Mucosa of descending colon (tissue), 3 donors: ENCODE results near the gene GSS. TPM values are rescaled to one million over a fixed set of nuclear protein-coding genes. Genes with fewer than 3 reads are reported as not detected.

Experiments
- ATAC-seq: fragments of 200-7000 bp; cut with Tn5 transposase; one replicate; pipeline ENCODE4 v1.9.1; 2020; ENCODE audit warnings: mild to moderate bottlenecking, moderate library complexity
- DNase-seq, 3 donors: peaks; one replicate each; pipeline ENCODE4 v3.0.0-alpha.2; 2020
- H3K36me3 ChIP-seq: fragments of 200-600 bp; one replicate; pipeline ENCODE4 v1.8.0; 2021; ENCODE audit warnings: low read depth, mild to moderate bottlenecking
- H3K4me1 ChIP-seq: fragments of 200-600 bp; one replicate; pipeline ENCODE4 v1.8.0; 2021; ENCODE audit warnings: low read depth, mild to moderate bottlenecking
- H3K4me3 ChIP-seq: fragments of 200-600 bp; one replicate; pipeline ENCODE4 v1.8.0; 2021; ENCODE audit warnings: mild to moderate bottlenecking
- H3K9me3 ChIP-seq: fragments of 200-600 bp; one replicate; pipeline ENCODE4 v1.8.0; 2021; ENCODE audit warnings: mild to moderate bottlenecking
- CTCF ChIP-seq: fragments of 200-600 bp; IDR thresholded peaks from one replicate; pipeline ENCODE4 v1.8.0; 2022; ENCODE audit warnings: antibody characterized with exemption, mild to moderate bottlenecking
- intact Hi-C, 2 donors: fragments of 100-400 bp; cut with DNase I in 1 of 2; cut with micrococcal nuclease in 1 of 2; formaldehyde crosslinking; loops; one replicate each; pipeline versions ENCODE4 v1.11.0 to v1.11.1; 2022; cut with DNase I, micrococcal nuclease
- total RNA-seq, 3 donors: library from RNA; stranded (reverse); fragmentation: NEBNext Ultra II Directional in 2 of 3; extraction: Animal tissue kit (Norgen Biotek cat#: 25700) in 2 of 3; gene quantifications; one replicate each; pipeline versions ENCODE4 v1.2.1 to v1.2.4, GENCODE V29; 2021 to 2023
- donor health status: DM: no; HTN: no; CAD: no; lungs with moderate emphysema.
- donor health status: DM: no; HTN: no; CAD: no.
- donor health status: DM: no; HTN: yes; CAD: no.

GSS gene
- total RNA-seq, 3 donors from 2014 or later, result 45.2 to 97.3 (median 91.8) TPM

GRCh38 chr20:34965051-34965450, 9.4 kb upstream of the GSS start:
- no peak for ATAC-seq
- no peak for TF ChIP-seq CTCF
- H3K36me3 ChIP-seq, result no peaks in the 10 kb centered on the region
- H3K4me3 ChIP-seq, result no peak overlapping the region
- DNase-seq, result no peak
- no peaks in the 10 kb centered on the region for H3K9me3 ChIP-seq
- intact Hi-C loops, result no loop called here
- peaks cover 5% of the 10 kb centered on the region for H3K4me1 ChIP-seq

GRCh38 chr20:34964486-34964885, 8.9 kb upstream of the GSS start:
- Histone ChIP-seq H3K36me3 (no peaks in the 10 kb centered on the region), H3K9me3 (no peaks in the 10 kb centered on the region), H3K4me1 (peaks cover 10% of the 10 kb centered on the region), H3K4me3 (no peak overlapping the region)
- intact Hi-C loops, result no loop called here
- no peak for TF ChIP-seq CTCF
- no peak for DNase-seq
- no peak for ATAC-seq

- H3K9me3 ChIP-seq, result no peaks in the 10 kb centered on the region
- DNase-seq, result no peak
- intact Hi-C loops, result no loop called here
These were observed 1.3 kb upstream of the GSS start for GRCh38 chr20:34956751-34957472.

GRCh38 chr20:34956041-34956458, 444 bp upstream of the GSS start:
- H3K4me3 ChIP-seq, result peak overlapping the region; percentile 37
- intact Hi-C loops, result no loop called here
- peaks cover 24% of the 10 kb centered on the region for H3K4me1 ChIP-seq
- DNase-seq, result no peak
- no peak for ATAC-seq
- H3K9me3 ChIP-seq, result no peaks in the 10 kb centered on the region
- no peaks in the 10 kb centered on the region for H3K36me3 ChIP-seq
- no peak for TF ChIP-seq CTCF

More at GRCh38 chr20:34956751-34957472, 1.3 kb upstream of the GSS start:
- TF ChIP-seq CTCF, result no peak
- peaks cover 24% of the 10 kb centered on the region for H3K4me1 ChIP-seq
- no peak for ATAC-seq
- no peaks in the 10 kb centered on the region for H3K36me3 ChIP-seq
- H3K4me3 ChIP-seq, result no peak overlapping the region

- ATAC-seq, result peak; percentile 38
- no peak for TF ChIP-seq CTCF
- intact Hi-C loops, result loop anchor here in 1 of 2 donors (2.0 kb wide), 1 partner anchor 80 kb away; no protein-coding TSS in a partner anchor
- peaks cover 20% of the 10 kb centered on the region for H3K4me1 ChIP-seq
- H3K4me3 ChIP-seq, result peak overlapping the region; percentile 37
- H3K36me3 ChIP-seq, result no peaks in the 10 kb centered on the region
- peak; percentile 52 to 67 (median 62) for DNase-seq
- no peaks in the 10 kb centered on the region for H3K9me3 ChIP-seq
These were observed 739 bp downstream of the GSS start for GRCh38 chr20:34954904-34955230.
